Measurements from ENCODE around the gene SYNE1.

The SYNE1 gene

GRCh38 chr6:152268846-152269442 is 368.2 kb downstream of the SYNE1 start:
- H3K4me2 ChIP-seq (ENCODE audit: low read length) = no peak overlapping the region
- no peak overlapping the region for H2AFZ ChIP-seq
- no peak overlapping the region for H3K9ac ChIP-seq
- no peak overlapping the region for H3K27ac ChIP-seq
- H3K9me3 ChIP-seq (ENCODE audit: control insufficient read depth, low read length) = no peaks in the 10 kb centered on the region
- H3K79me2 ChIP-seq = no peaks in the 10 kb centered on the region
- TF ChIP-seq CTCF (IDR thresholded peaks at IDR 0.05) = no peak
- H3K36me3 ChIP-seq (ENCODE audit: control insufficient read depth, insufficient read depth, low read length) = no peaks in the 10 kb centered on the region
- no peaks in the 10 kb centered on the region for H3K27me3 ChIP-seq (ENCODE audit: control insufficient read depth, insufficient read depth, low read length)
- no peaks in the 10 kb centered on the region for H3K4me1 ChIP-seq
- no peak overlapping the region for H3K4me3 ChIP-seq (ENCODE audit: low read depth, low read length)

GRCh38 chr6:152267967-152268845 is 369.0 kb downstream of the SYNE1 start:
- no peaks in the 10 kb centered on the region for H3K36me3 ChIP-seq (ENCODE audit: control insufficient read depth, insufficient read depth, low read length)
- no peak overlapping the region for H3K27ac ChIP-seq
- H3K4me3 ChIP-seq (ENCODE audit: low read depth, low read length) = no peak overlapping the region
- H3K27me3 ChIP-seq (ENCODE audit: control insufficient read depth, insufficient read depth, low read length) = no peaks in the 10 kb centered on the region
- H3K9me3 ChIP-seq (ENCODE audit: control insufficient read depth, low read length) = no peaks in the 10 kb centered on the region
- no peak overlapping the region for H3K9ac ChIP-seq
- no peaks in the 10 kb centered on the region for H3K79me2 ChIP-seq
- TF ChIP-seq CTCF (IDR thresholded peaks at IDR 0.05) = peak; percentile 31
- no peak overlapping the region for H2AFZ ChIP-seq
- H3K4me1 ChIP-seq = no peaks in the 10 kb centered on the region
- no peak overlapping the region for H3K4me2 ChIP-seq (ENCODE audit: low read length)

- H3K27ac ChIP-seq = no peak overlapping the region
These were observed 371.5 kb downstream of the SYNE1 start for GRCh38 chr6:152265651-152266050.

GRCh38 chr6:152263582-152263981 is 373.6 kb downstream of the SYNE1 start:
- Histone ChIP-seq H3K79me2 (no peaks in the 10 kb centered on the region), H3K36me3 (ENCODE audit: control insufficient read depth, insufficient read depth, low read length) (no peaks in the 10 kb centered on the region), H3K4me2 (ENCODE audit: low read length) (no peak overlapping the region), H3K9ac (no peak overlapping the region), H3K27me3 (ENCODE audit: control insufficient read depth, insufficient read depth, low read length) (no peaks in the 10 kb centered on the region), H3K4me3 (ENCODE audit: low read depth, low read length) (no peak overlapping the region), H3K9me3 (ENCODE audit: control insufficient read depth, low read length) (no peaks in the 10 kb centered on the region), H3K27ac (no peak overlapping the region), H2AFZ (no peak overlapping the region), H3K4me1 (no peaks in the 10 kb centered on the region)
- TF ChIP-seq CTCF (IDR thresholded peaks at IDR 0.05) = no peak

More at GRCh38 chr6:152265651-152266050, 371.5 kb downstream of the SYNE1 start:
- Histone ChIP-seq H3K4me2 (ENCODE audit: low read length) (no peak overlapping the region), H3K4me3 (ENCODE audit: low read depth, low read length) (no peak overlapping the region), H2AFZ (no peak overlapping the region), H3K27me3 (ENCODE audit: control insufficient read depth, insufficient read depth, low read length) (no peaks in the 10 kb centered on the region), H3K79me2 (no peaks in the 10 kb centered on the region), H3K4me1 (no peaks in the 10 kb centered on the region), H3K9ac (no peak overlapping the region), H3K9me3 (ENCODE audit: control insufficient read depth, low read length) (no peaks in the 10 kb centered on the region), H3K36me3 (ENCODE audit: control insufficient read depth, insufficient read depth, low read length) (no peaks in the 10 kb centered on the region)
- no peak for TF ChIP-seq CTCF (IDR thresholded peaks at IDR 0.05)
